Fibroblast of lung (primary cell): ENCODE data around the gene MYCT1. TPM values are rescaled to one million over a fixed set of nuclear protein-coding genes. Genes with fewer than 3 reads are reported as not detected.
"Not testable (repeated sequence)": the region's sequence is repeated elsewhere in the genome, so short reads cannot be mapped to it uniquely, and the experiment has no call there.

Source experiments
- DNase-seq, 2 donors: peaks; one replicate each; pipeline versions ENCODE4 v3.0.0 to v3.0.0-alpha.2; 2010; ENCODE audit warnings: low read depth in 2 of 2
- H2AFZ ChIP-seq: 2 replicates; pipeline ENCODE4 v1.5.1; 2012; ENCODE audit warnings: low read length, control low read depth, inconsistent platforms
- H3K27ac ChIP-seq: 2 replicates; pipeline ENCODE4 v1.5.1; 2011; ENCODE audit warnings: low read length, control low read depth; ENCODE audit not compliant: insufficient read depth
- H3K27me3 ChIP-seq: 2 replicates; pipeline ENCODE4 v1.5.1; 2011; ENCODE audit warnings: mild to moderate bottlenecking, low read length; ENCODE audit not compliant: control insufficient read depth, insufficient read depth
- H3K36me3 ChIP-seq: 2 replicates; pipeline ENCODE4 v1.5.1; 2011; ENCODE audit warnings: low read length; ENCODE audit not compliant: control insufficient read depth, insufficient read depth
- H3K4me1 ChIP-seq: 2 replicates; pipeline ENCODE4 v1.5.1; 2011; ENCODE audit warnings: low read length; ENCODE audit not compliant: control insufficient read depth, insufficient read depth; ENCODE audit errors: extremely low read depth
- H3K4me2 ChIP-seq: 2 replicates; pipeline ENCODE4 v1.5.1; 2011; ENCODE audit warnings: low read length, control low read depth; ENCODE audit not compliant: insufficient read depth; ENCODE audit errors: extremely low read depth
- H3K4me3 ChIP-seq, 4 experiments: fragments of 200-600 bp in 1 of 4; sonication (generic) in 1 of 4; replicated peaks in 1 of 4; 2 replicates each; pipeline ENCODE4 v1.5.1; 2011 to 2016; ENCODE audit warnings: low read length in 4 of 4, low read depth in 3 of 4, mild to moderate bottlenecking in 3 of 4, control low read depth in 2 of 4, inconsistent platforms in 1 of 4, mixed read lengths in 1 of 4; ENCODE audit not compliant: insufficient read depth in 1 of 4; ENCODE audit errors: control extremely low read depth in 1 of 4
- H3K79me2 ChIP-seq: 2 replicates; pipeline ENCODE4 v1.5.1; 2012; ENCODE audit warnings: mild to moderate bottlenecking, low read length, inconsistent platforms; ENCODE audit not compliant: control insufficient read depth, insufficient read depth
- H3K9ac ChIP-seq: 2 replicates; pipeline ENCODE4 v1.5.1; 2011; ENCODE audit warnings: mild to moderate bottlenecking, low read length, control low read depth; ENCODE audit not compliant: insufficient read depth
- H3K9me3 ChIP-seq: 2 replicates; pipeline ENCODE4 v1.5.1; 2012; ENCODE audit warnings: low read depth, low read length; ENCODE audit not compliant: control insufficient read depth, insufficient read depth
- H4K20me1 ChIP-seq: 2 replicates; pipeline ENCODE4 v1.5.1; 2011; ENCODE audit warnings: low read length; ENCODE audit not compliant: control insufficient read depth, insufficient read depth; ENCODE audit errors: extremely low read depth
- CTCF ChIP-seq, 2 donors: IDR thresholded peaks in 1 of 2; conservative IDR thresholded peaks in 1 of 2; 1 replicate in 1 of 2; 2 replicates in 1 of 2; pipeline ENCODE4 v1.5.1; 2011 to 2012; ENCODE audit warnings: low read length in 2 of 2, control low read depth in 1 of 2, inconsistent platforms in 1 of 2, low read depth in 1 of 2, mild to moderate bottlenecking in 1 of 2
- EZH2 ChIP-seq: IDR thresholded peaks from 2 replicates; pipeline ENCODE4 v1.5.1; 2012; ENCODE audit warnings: low read length, control low read depth, mild to moderate bottlenecking; ENCODE audit errors: missing control alignments
- polyA plus RNA-seq, 2 donors: library from polyadenylated mRNA; depleted of rRNA in 1 of 2; stranded (reverse) in 1 of 2; unstranded in 1 of 2; fragments of >200 nt; gene quantifications; 2 replicates each; pipeline ENCODE4 v1.2.1, GENCODE V29; 2011 to 2012; ENCODE audit warnings: missing spikeins in 1 of 2
- total RNA-seq: library from RNA; depleted of rRNA; stranded (reverse); fragments of >200 nt; gene quantifications from 2 replicates; pipeline ENCODE4 v1.2.1, GENCODE V29; 2014

Gene MYCT1
- total and polyA plus RNA-seq, 2 donors (not counting 1 experiment from before 2014, with no cell fraction given) = not detected

DNA sequence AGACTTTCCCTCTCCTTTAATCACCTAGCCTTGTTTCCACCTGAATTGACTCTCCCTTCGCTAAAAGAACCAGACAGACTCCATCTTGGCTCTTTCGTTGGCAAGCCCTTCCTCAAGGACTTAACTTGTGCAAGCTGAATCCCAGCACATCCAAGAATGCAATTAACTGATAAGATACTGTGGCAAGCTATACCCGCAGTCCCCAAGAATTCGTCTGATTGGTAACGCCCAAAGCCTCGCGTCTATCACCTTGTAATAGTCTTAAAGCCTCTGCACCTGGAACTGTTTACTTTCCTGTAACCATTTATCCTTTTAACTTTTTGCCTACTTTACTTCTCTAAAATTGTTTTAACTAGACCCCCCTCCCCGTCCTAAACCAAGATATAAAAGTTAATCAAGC, 15.6 kb upstream of the MYCT1 start:
- no peaks in the 10 kb centered on the region for H3K79me2 ChIP-seq
- no peak overlapping the region for H3K4me3 ChIP-seq
- H3K9me3 ChIP-seq = no peaks in the 10 kb centered on the region
- DNase-seq = no peak
- H3K4me1 ChIP-seq = no peaks in the 10 kb centered on the region
- H3K27me3 ChIP-seq = no peaks in the 10 kb centered on the region
- H3K9ac ChIP-seq = no peak overlapping the region
- H3K4me2 ChIP-seq = no peak overlapping the region
- no peaks in the 10 kb centered on the region for H3K36me3 ChIP-seq
- no peaks in the 10 kb centered on the region for H4K20me1 ChIP-seq
- H3K27ac ChIP-seq = no peak overlapping the region
- H2AFZ ChIP-seq = no peak overlapping the region
- TF ChIP-seq CTCF (conservative IDR thresholded peaks at IDR 0.05 in 1 of 2, IDR thresholded peaks at IDR 0.05 in 1 of 2; ENCODE audit: low read depth in 1 of 2, low read length in 2 of 2) = no peak
- no peak for TF ChIP-seq EZH2

GRCh38 chr6:152682935-152683334, 14.8 kb upstream of the MYCT1 start:
- H3K4me1 ChIP-seq, H4K20me1 ChIP-seq, H3K27me3 ChIP-seq, H3K9me3 ChIP-seq, H3K4me2 ChIP-seq, H3K27ac ChIP-seq, H3K36me3 ChIP-seq, H3K79me2 ChIP-seq, H3K4me3 ChIP-seq, H3K9ac ChIP-seq, H2AFZ ChIP-seq, DNase-seq: not testable (repeated sequence)

DNA sequence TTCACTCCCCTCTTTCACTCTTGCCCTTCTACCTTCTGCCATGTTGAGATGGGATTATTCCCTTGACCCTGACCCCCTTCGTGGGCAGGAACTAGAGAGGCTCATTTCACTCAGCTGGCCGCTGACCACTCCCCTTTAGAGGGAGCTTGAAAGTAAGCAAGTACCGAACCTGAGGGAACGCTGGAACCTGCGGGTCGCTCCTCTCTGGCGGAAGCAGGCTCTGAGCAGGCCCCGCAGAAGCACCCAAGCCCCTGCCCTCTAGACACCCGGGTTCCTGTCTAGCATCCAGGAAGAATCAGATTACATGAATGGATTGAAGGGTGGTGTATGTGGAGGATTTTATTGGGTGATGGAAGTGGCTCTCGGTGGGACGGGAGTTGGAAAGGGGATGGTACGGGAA, 11.9 kb upstream of the MYCT1 start:
- no peaks in the 10 kb centered on the region for H3K27me3 ChIP-seq
- H3K27ac ChIP-seq = no peak overlapping the region
- no peaks in the 10 kb centered on the region for H4K20me1 ChIP-seq
- TF ChIP-seq CTCF (conservative IDR thresholded peaks at IDR 0.05 in 1 of 2, IDR thresholded peaks at IDR 0.05 in 1 of 2; ENCODE audit: low read depth in 1 of 2, low read length in 2 of 2) (no peak), EZH2 (no peak)
- H3K9ac ChIP-seq = no peak overlapping the region
- no peak overlapping the region for H3K4me2 ChIP-seq
- no peaks in the 10 kb centered on the region for H3K79me2 ChIP-seq
- no peak overlapping the region for H2AFZ ChIP-seq
- H3K36me3 ChIP-seq = no peaks in the 10 kb centered on the region
- H3K4me1 ChIP-seq = no peaks in the 10 kb centered on the region
- no peak for DNase-seq
- no peaks in the 10 kb centered on the region for H3K9me3 ChIP-seq
- H3K4me3 ChIP-seq = no peak overlapping the region
